HCT116 (cell line): ENCODE measurements around the gene LIN7B.

Experiments
- CTCF ChIP-seq, 3 experiments: fragments of 200-600 bp in 1 of 3; sonication (generic) in 1 of 3; IDR thresholded peaks in 2 of 3; conservative IDR thresholded peaks in 1 of 3; 2 replicates each; pipeline ENCODE4 v1.5.1; 2012 to 2017; ENCODE audit warnings: low read depth in 2 of 3, low read length in 2 of 3, antibody characterized with exemption in 1 of 3, borderline replicate concordance in 1 of 3, control low read depth in 1 of 3, mild to moderate bottlenecking in 1 of 3, mixed read lengths in 1 of 3, mixed run types in 1 of 3, moderate library complexity in 1 of 3; ENCODE audit not compliant: insufficient read depth in 1 of 3
- ELF1 ChIP-seq: IDR thresholded peaks from 2 replicates; pipeline ENCODE4 v1.6.1; 2012; ENCODE audit warnings: low read depth, borderline replicate concordance
- EZH2 ChIP-seq: fragments of 200-600 bp; sonication (generic); IDR thresholded peaks from 2 replicates; pipeline ENCODE4 v1.6.1; 2017; ENCODE audit warnings: antibody characterized with exemption, mixed run types
- EZH2phosphoT487 ChIP-seq: fragments of 200-600 bp; IDR thresholded peaks from 2 replicates; pipeline ENCODE4 v1.6.1; 2018; ENCODE audit warnings: antibody characterized with exemption, borderline replicate concordance
- JUND ChIP-seq: IDR thresholded peaks from 2 replicates; pipeline ENCODE4 v1.6.1; 2012
- MAX ChIP-seq: IDR thresholded peaks from 2 replicates; pipeline ENCODE4 v1.6.1; 2012
- POLR2A ChIP-seq: IDR thresholded peaks from 2 replicates; pipeline ENCODE4 v1.7.0; 2011; ENCODE audit warnings: borderline replicate concordance; ENCODE audit not compliant: insufficient read depth, insufficient read length; ENCODE audit errors: extremely low read depth
- POLR2AphosphoS5 ChIP-seq: IDR thresholded peaks from 2 replicates; pipeline ENCODE4 v1.6.1; 2011; ENCODE audit warnings: mild to moderate bottlenecking, low read depth, low read length, moderate library complexity
- RAD21 ChIP-seq: IDR thresholded peaks from 2 replicates; pipeline ENCODE4 v1.6.1; 2012; ENCODE audit warnings: low read depth, mild to moderate bottlenecking
- REST ChIP-seq: IDR thresholded peaks from 2 replicates; pipeline ENCODE4 v1.6.1; 2012; ENCODE audit warnings: low read depth
- YY1 ChIP-seq: IDR thresholded peaks from 2 replicates; pipeline ENCODE4 v1.6.1; 2011; ENCODE audit warnings: low read length, low read depth, moderate library complexity, mild to moderate bottlenecking; ENCODE audit not compliant: insufficient replicate concordance; ENCODE audit errors: extremely low read depth
- ZNF274 ChIP-seq: fragments of 200-500 bp; sonication (Bioruptor generic); IDR thresholded peaks from 2 replicates; pipeline ENCODE4 v1.6.1; 2014; ENCODE audit warnings: mild to moderate bottlenecking, low read depth, low read length, inconsistent platforms

- TF ChIP-seq CTCF (IDR thresholded peaks at IDR 0.05 in 2 of 3, conservative IDR thresholded peaks at IDR 0.05 in 1 of 3; ENCODE audit: borderline replicate concordance in 1 of 3, insufficient read depth in 1 of 3, low read depth in 2 of 3, low read length in 2 of 3) (no peak), EZH2 (no peak), JUND (no peak), MAX (no peak), ZNF274 (no peak), RAD21 (no peak), ELF1 (no peak), POLR2A (no peak), POLR2AphosphoS5 (no peak), REST (no peak), EZH2phosphoT487 (no peak), YY1 (no peak)
Observed at GRCh38 chr19:49132974-49133609, 18.9 kb downstream of the LIN7B start.
